ENCODE measurements around the gene MOCS2.

- no peak for TF ChIP-seq CTCF (IDR thresholded peaks at IDR 0.05; ENCODE audit: insufficient read depth, low read length, poor library complexity, severe bottlenecking)
- TF ChIP-seq EZH2phosphoT487 (conservative IDR thresholded peaks at IDR 0.05; ENCODE audit: low read length): no peak
Observed at GRCh38 chr5:53109056-53109442, 508 bp downstream of the MOCS2 start.
